HCT116 (cell line): ENCODE data around the gene HMCN2.

Experiments used
- EZH2phosphoT487 ChIP-seq: fragments of 200-600 bp; IDR thresholded peaks from 2 replicates; pipeline ENCODE4 v1.6.1; 2018; ENCODE audit warnings: antibody characterized with exemption, borderline replicate concordance
- JUND ChIP-seq: IDR thresholded peaks from 2 replicates; pipeline ENCODE4 v1.6.1; 2012
- POLR2A ChIP-seq: IDR thresholded peaks from 2 replicates; pipeline ENCODE4 v1.7.0; 2011; ENCODE audit warnings: borderline replicate concordance; ENCODE audit not compliant: insufficient read depth, insufficient read length; ENCODE audit errors: extremely low read depth
- POLR2AphosphoS5 ChIP-seq: IDR thresholded peaks from 2 replicates; pipeline ENCODE4 v1.6.1; 2011; ENCODE audit warnings: mild to moderate bottlenecking, low read depth, low read length, moderate library complexity
- SIN3A ChIP-seq: IDR thresholded peaks from 2 replicates; pipeline ENCODE4 v1.6.1; 2012; ENCODE audit warnings: low read depth
- SRF ChIP-seq: IDR thresholded peaks from 2 replicates; pipeline ENCODE4 v1.6.1; 2012; ENCODE audit warnings: low read depth
- ZFX ChIP-seq: fragments of 450-650 bp; IDR thresholded peaks from 2 replicates; pipeline ENCODE4 v1.6.1; 2017
- TF ChIP-seq, protein P1 (sequence below): IDR thresholded peaks from 2 replicates; pipeline ENCODE4 v1.6.1; 2012

DNA sequence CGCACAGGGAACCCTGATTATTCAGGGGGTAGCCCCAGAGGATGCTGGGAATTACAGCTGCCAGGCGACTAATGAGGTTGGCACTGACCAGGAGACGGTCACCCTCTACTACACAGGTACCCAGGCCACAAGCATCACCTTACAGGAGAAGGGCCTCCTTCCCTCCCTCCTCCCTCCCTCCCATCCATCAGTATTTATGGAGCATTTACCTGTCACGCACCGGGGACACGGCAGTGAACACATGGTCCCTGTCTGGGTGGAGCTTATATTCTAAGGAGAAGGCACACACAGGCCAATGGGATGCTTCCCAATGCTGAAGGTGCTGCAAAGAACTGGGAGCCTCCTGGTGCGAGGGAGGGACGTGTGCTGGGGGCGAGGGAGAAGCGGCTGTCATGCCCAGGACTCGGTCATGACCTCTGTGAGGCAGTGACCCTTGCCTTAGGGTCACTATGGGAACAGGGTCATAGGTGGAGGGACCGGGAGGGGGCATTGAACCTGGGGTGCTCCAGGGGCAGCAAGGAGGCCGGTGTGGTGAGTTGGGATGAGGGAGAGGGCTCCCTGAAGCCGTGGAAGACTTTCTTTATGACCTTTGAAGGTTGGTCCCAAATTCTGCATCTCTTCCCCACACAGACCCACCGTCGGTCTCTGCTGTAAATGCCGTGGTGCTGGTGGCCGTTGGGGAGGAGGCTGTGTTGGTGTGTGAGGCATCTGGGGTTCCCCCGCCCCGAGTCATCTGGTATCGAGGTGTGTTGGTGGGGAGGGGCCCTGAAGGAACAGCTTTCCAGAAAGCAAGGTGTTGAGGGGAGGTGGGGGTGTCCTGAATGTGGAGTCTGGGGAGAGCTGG lies 41.5 kb downstream of the HMCN2 start:
- TF ChIP-seq SIN3A (no peak), EZH2phosphoT487 (no peak), POLR2A (no peak), ZFX (no peak), POLR2AphosphoS5 (no peak), SRF (no peak), JUND (no peak)
- TF ChIP-seq, protein P1, sequence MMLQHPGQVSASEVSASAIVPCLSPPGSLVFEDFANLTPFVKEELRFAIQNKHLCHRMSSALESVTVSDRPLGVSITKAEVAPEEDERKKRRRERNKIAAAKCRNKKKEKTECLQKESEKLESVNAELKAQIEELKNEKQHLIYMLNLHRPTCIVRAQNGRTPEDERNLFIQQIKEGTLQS = no peak
